SK-N-SH (cell line): ENCODE results near the gene BRINP1.

Source experiments
- EZH2phosphoT487 ChIP-seq: fragments of 200-600 bp; sonication (generic); IDR thresholded peaks from 2 replicates; pipeline ENCODE4 v1.6.1; 2017; ENCODE audit warnings: low read depth, mixed run types, mild to moderate bottlenecking, antibody characterized with exemption, moderate library complexity, borderline replicate concordance
- FOXJ3 ChIP-seq: sonication (generic); formaldehyde crosslinking; IDR thresholded peaks from 2 replicates; pipeline ENCODE4 v1.5.1; 2020; ENCODE audit warnings: mild to moderate bottlenecking, missing genetic modification reagents
- MAX ChIP-seq: IDR thresholded peaks from 2 replicates; pipeline ENCODE4 v1.4.0; 2012; ENCODE audit warnings: low read depth
- TF ChIP-seq, protein P1 (sequence below): fragments of 200-600 bp; sonication (generic); IDR thresholded peaks from 2 replicates; pipeline ENCODE4 v1.6.1; 2017; ENCODE audit warnings: antibody characterized with exemption, mild to moderate bottlenecking, moderate library complexity
- TF ChIP-seq, protein P2 (sequence below): IDR thresholded peaks from 2 replicates; pipeline ENCODE4 v1.6.1; 2012; ENCODE audit warnings: mild to moderate bottlenecking, low read depth, low read length, moderate library complexity

DNA sequence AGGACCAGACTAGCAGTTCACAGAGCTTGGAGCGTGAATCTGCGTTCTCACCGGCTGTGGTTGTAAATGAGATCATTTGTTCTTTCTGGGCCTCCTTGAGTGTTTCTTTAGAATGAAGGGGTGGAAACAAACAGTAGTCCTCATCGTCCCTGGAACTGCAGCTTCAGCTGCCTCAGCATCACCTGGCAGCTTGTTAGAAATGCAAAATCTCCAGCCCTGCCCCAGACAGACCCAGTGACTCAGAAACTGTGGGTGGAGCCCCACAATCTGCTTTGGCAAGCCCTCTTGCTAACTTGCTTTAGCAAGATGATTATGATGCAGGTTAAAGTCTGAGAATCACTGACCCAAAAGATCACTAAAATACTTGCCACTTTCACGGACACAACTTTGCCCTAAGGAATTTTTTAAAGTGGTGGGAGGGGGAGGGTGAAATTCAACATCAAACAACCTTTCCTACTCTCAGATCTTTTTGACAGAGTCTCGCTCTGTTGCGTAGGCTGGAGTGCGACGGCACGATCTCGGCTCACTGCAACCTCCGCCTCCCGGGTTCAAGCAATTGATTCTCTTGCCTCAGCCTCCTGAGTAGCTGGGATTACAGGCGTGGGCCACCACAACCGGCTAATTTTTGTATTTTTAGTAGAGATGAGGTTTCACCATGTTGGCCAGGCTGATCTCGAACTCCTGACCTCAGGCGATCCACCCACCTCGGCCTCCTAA is 86.0 kb downstream of the BRINP1 start:
- TF ChIP-seq MAX (no peak), FOXJ3 (CRISPR knock-in tag) (no peak), EZH2phosphoT487 (no peak)
- TF ChIP-seq, protein P1, sequence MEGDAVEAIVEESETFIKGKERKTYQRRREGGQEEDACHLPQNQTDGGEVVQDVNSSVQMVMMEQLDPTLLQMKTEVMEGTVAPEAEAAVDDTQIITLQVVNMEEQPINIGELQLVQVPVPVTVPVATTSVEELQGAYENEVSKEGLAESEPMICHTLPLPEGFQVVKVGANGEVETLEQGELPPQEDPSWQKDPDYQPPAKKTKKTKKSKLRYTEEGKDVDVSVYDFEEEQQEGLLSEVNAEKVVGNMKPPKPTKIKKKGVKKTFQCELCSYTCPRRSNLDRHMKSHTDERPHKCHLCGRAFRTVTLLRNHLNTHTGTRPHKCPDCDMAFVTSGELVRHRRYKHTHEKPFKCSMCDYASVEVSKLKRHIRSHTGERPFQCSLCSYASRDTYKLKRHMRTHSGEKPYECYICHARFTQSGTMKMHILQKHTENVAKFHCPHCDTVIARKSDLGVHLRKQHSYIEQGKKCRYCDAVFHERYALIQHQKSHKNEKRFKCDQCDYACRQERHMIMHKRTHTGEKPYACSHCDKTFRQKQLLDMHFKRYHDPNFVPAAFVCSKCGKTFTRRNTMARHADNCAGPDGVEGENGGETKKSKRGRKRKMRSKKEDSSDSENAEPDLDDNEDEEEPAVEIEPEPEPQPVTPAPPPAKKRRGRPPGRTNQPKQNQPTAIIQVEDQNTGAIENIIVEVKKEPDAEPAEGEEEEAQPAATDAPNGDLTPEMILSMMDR = no peak
- TF ChIP-seq, protein P2, sequence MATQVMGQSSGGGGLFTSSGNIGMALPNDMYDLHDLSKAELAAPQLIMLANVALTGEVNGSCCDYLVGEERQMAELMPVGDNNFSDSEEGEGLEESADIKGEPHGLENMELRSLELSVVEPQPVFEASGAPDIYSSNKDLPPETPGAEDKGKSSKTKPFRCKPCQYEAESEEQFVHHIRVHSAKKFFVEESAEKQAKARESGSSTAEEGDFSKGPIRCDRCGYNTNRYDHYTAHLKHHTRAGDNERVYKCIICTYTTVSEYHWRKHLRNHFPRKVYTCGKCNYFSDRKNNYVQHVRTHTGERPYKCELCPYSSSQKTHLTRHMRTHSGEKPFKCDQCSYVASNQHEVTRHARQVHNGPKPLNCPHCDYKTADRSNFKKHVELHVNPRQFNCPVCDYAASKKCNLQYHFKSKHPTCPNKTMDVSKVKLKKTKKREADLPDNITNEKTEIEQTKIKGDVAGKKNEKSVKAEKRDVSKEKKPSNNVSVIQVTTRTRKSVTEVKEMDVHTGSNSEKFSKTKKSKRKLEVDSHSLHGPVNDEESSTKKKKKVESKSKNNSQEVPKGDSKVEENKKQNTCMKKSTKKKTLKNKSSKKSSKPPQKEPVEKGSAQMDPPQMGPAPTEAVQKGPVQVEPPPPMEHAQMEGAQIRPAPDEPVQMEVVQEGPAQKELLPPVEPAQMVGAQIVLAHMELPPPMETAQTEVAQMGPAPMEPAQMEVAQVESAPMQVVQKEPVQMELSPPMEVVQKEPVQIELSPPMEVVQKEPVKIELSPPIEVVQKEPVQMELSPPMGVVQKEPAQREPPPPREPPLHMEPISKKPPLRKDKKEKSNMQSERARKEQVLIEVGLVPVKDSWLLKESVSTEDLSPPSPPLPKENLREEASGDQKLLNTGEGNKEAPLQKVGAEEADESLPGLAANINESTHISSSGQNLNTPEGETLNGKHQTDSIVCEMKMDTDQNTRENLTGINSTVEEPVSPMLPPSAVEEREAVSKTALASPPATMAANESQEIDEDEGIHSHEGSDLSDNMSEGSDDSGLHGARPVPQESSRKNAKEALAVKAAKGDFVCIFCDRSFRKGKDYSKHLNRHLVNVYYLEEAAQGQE = no peak
